T-helper 17 cell (primary cell): ENCODE results near the gene MCM6. TPM values are rescaled to one million over a fixed set of nuclear protein-coding genes. Genes with fewer than 3 reads are reported as not detected.
A peak's percentile ranks its signal among the peaks of the same experiment; 100 is the strongest.

Source experiments
- ATAC-seq: fragments of 150-1000 bp; cut with Tn5 transposase; 2 replicates; pipeline ENCODE4 v1.10.0; 2021; ENCODE audit warnings: mild to moderate bottlenecking, moderate library complexity
- DNase-seq, 3 donors: peaks; one replicate each; pipeline versions ENCODE4 v3.0.0 to v3.0.0-alpha.2; 2020 to 2021
- H3K9me3 ChIP-seq: one replicate; pipeline ENCODE4 v1.7.0; 2013; ENCODE audit warnings: low read length, mild to moderate bottlenecking; ENCODE audit not compliant: control insufficient read depth, poor library complexity, severe bottlenecking
- H3K27ac Mint-ChIP-seq: one replicate; pipeline ENCODE4 v1.8.0; 2022; ENCODE audit warnings: mild to moderate bottlenecking, moderate library complexity, mixed read lengths
- H3K27me3 Mint-ChIP-seq: one replicate; pipeline ENCODE4 v1.8.0; 2022; ENCODE audit warnings: mixed read lengths
- H3K36me3 Mint-ChIP-seq: one replicate; pipeline ENCODE4 v1.8.0; 2022; ENCODE audit warnings: low read depth, mixed read lengths
- H3K4me1 Mint-ChIP-seq: one replicate; pipeline ENCODE4 v1.8.0; 2022; ENCODE audit warnings: mild to moderate bottlenecking, mixed read lengths
- H3K4me3 Mint-ChIP-seq: one replicate; pipeline ENCODE4 v1.8.0; 2022; ENCODE audit warnings: mild to moderate bottlenecking, moderate library complexity, mixed read lengths
- total RNA-seq, 4 donors: library from RNA in 2 of 4; stranded (reverse) in 2 of 4; gene quantifications; one replicate each; pipeline ENCODE4 v1.2.3 and lab custom pipeline; 2022 to 2026

MCM6 gene
- 10 to 100 TPM; 19.5 to 30.9 TPM for total RNA-seq
- total RNA-seq (lab: John Stamatoyannopoulos, UW) = 32.9 to 102 reads per million in 2 donors

- no peaks in the 10 kb centered on the region for H3K36me3 Mint-ChIP-seq
- ATAC-seq = peak; percentile 92
- no peaks in the 10 kb centered on the region for H3K27me3 Mint-ChIP-seq
- H3K9me3 ChIP-seq = no peaks in the 10 kb centered on the region
- DNase-seq = peak; percentile 95 to 96 (median 95)
- H3K4me1 Mint-ChIP-seq = peaks cover 34% of the 10 kb centered on the region
- peak within 1 kb of the TSS; percentile 91 for H3K27ac Mint-ChIP-seq
- peak within 1 kb of the TSS; percentile 95 for H3K4me3 Mint-ChIP-seq
Measured at GRCh38 chr2:135876066-135876711, at the start of gene MCM6. Gene MCM6 (minus strand): TSS chr2:135876443. CDS start chr2:135876365, 78 bp downstream.

GRCh38 chr2:135925571-135925970 lies 49.3 kb upstream of the MCM6 start:
- H3K27ac Mint-ChIP-seq = peak overlapping the region; percentile 82
- no peak for ATAC-seq

DNA sequence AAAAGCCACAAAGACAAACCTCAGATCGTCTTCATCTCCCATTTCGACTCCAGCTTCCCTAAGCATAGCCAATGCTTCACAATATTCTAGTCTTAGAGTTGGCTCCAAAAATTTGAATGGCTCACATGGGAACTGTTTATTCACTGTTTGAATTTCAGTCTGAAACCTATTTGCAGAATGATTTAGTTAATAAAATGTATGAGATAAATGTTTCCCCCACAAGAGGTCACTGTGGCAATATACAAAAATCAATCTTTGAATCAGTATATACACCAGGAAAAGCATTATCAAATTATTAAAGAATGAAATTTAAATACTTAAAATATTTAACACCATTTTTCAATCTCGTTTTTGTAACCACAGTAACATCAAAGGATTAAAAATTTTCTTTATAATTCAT lies 40.0 kb upstream of the MCM6 start:
- Mint-ChIP-seq H3K4me3 (no peak overlapping the region), H3K27me3 (no peaks in the 10 kb centered on the region), H3K27ac (peak overlapping the region; percentile 82), H3K36me3 (no peaks in the 10 kb centered on the region), H3K4me1 (peaks cover 6% of the 10 kb centered on the region)
- DNase-seq (no peak), ATAC-seq (peak; percentile 62)
- H3K9me3 ChIP-seq = no peaks in the 10 kb centered on the region

More at GRCh38 chr2:135925571-135925970, 49.3 kb upstream of the MCM6 start:
- no peaks in the 10 kb centered on the region for H3K9me3 ChIP-seq
- Mint-ChIP-seq H3K36me3 (no peaks in the 10 kb centered on the region), H3K4me3 (no peak overlapping the region), H3K27me3 (no peaks in the 10 kb centered on the region), H3K4me1 (peaks cover 7% of the 10 kb centered on the region)
- DNase-seq = no peak

- H3K4me1 Mint-ChIP-seq = peaks cover 5% of the 10 kb centered on the region
- H3K4me3 Mint-ChIP-seq = no peak overlapping the region
- ATAC-seq (no peak), DNase-seq (no peak)
- no peaks in the 10 kb centered on the region for H3K9me3 ChIP-seq
- no peaks in the 10 kb centered on the region for H3K27me3 Mint-ChIP-seq
- no peak overlapping the region for H3K27ac Mint-ChIP-seq
- no peaks in the 10 kb centered on the region for H3K36me3 Mint-ChIP-seq
Measured at GRCh38 chr2:135914485-135914884, 38.2 kb upstream of the MCM6 start.

DNA sequence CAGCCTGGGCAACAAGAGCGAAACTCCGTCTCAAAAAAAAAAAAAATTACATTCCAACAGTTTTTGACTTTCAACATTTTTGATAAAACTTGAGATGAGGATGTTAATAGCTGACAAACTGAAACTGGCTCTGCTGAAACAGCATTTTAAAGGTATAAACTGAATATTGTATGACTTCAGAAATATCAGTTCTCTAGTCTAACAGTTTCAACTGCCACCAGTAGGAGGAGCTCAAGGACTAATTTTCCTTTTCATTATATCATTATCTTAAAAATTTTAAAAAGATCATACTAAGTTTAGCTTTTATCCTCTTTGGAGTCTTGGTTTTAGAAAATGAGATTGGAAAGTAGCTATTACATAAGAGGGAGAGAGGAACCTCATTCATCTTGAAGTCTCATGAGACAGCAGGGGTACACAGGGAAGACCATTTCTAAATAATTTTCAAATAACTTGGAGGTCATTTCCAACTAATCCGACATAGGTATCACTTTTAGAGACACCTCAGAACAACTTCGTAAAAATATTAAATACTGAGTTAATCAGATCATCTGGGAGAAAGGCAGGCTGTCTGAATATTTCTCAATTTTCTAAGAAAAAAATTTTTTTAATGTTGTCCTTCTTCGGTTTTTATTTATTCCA lies 37.6 kb upstream of the MCM6 start:
- Mint-ChIP-seq H3K27me3 (no peaks in the 10 kb centered on the region), H3K27ac (peak overlapping the region; percentile 85), H3K4me1 (peaks cover 5% of the 10 kb centered on the region), H3K4me3 (no peak overlapping the region), H3K36me3 (no peaks in the 10 kb centered on the region)
- DNase-seq (peak in 1 of 3 donors; percentile 34), ATAC-seq (peak; percentile 55)
- no peaks in the 10 kb centered on the region for H3K9me3 ChIP-seq

- H3K9me3 ChIP-seq = no peaks in the 10 kb centered on the region
- Mint-ChIP-seq H3K27ac (no peak overlapping the region), H3K36me3 (no peaks in the 10 kb centered on the region), H3K4me1 (no peaks in the 10 kb centered on the region), H3K4me3 (no peak overlapping the region), H3K27me3 (no peaks in the 10 kb centered on the region)
- ATAC-seq (no peak), DNase-seq (no peak)
Measured at GRCh38 chr2:135909976-135910375, 33.7 kb upstream of the MCM6 start.

GRCh38 chr2:135905679-135906078 lies 29.4 kb upstream of the MCM6 start:
- peak overlapping the region; percentile 32 for H3K27ac Mint-ChIP-seq
- H3K4me3 Mint-ChIP-seq = no peak overlapping the region
- H3K36me3 Mint-ChIP-seq = no peaks in the 10 kb centered on the region
- DNase-seq (no peak), ATAC-seq (no peak)
- no peaks in the 10 kb centered on the region for H3K9me3 ChIP-seq
- H3K27me3 Mint-ChIP-seq = no peaks in the 10 kb centered on the region
- no peaks in the 10 kb centered on the region for H3K4me1 Mint-ChIP-seq

- no peaks in the 10 kb centered on the region for H3K4me1 Mint-ChIP-seq
- no peaks in the 10 kb centered on the region for H3K27me3 Mint-ChIP-seq
- no peak overlapping the region for H3K27ac Mint-ChIP-seq
- ATAC-seq = no peak
- no peaks in the 10 kb centered on the region for H3K9me3 ChIP-seq
- no peak overlapping the region for H3K4me3 Mint-ChIP-seq
- H3K36me3 Mint-ChIP-seq = no peaks in the 10 kb centered on the region
- no peak for DNase-seq
Measured at GRCh38 chr2:135904341-135904989, 28.2 kb upstream of the MCM6 start.

DNA sequence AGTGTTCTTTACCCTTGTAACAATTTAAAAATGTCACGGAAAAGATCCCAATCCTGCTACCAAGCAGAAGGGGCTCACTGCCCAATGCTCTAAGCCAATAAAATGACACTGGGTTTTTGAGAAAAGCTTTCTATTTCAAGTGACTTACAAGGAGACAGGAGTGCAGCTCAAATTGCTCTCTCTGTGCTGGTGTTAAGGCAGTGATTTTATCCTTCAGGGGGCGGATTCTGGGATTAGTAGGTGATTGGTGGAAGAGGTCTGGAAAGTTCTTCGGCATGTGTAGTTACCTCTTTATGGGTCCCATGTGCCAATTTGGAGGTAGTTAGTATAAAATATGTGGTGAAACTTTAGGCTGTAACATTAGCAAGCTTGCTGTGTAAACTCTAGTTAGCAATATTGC lies 27.4 kb upstream of the MCM6 start:
- ATAC-seq (no peak), DNase-seq (no peak)
- Mint-ChIP-seq H3K4me1 (no peaks in the 10 kb centered on the region), H3K27me3 (no peaks in the 10 kb centered on the region), H3K4me3 (no peak overlapping the region), H3K36me3 (no peaks in the 10 kb centered on the region), H3K27ac (no peak overlapping the region)
- no peaks in the 10 kb centered on the region for H3K9me3 ChIP-seq

DNA sequence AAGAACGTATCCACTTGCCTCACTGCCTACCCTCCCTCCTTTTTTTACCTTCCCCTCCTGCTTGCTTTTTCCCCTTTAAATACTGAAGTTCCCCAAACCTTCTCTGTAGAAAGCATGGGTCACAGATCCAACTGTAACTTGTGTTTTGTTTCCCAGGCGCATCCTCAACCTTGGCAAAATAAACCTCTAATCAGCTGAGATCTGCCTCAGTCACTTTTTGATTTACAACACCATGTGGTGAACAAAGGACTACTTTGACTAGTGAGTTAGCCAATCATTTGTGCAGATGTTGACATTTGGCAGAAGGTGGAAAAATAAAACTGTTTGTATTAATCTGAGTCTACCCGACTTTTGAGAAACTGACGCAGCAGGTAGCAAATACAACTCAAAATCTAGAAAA lies 23.3 kb upstream of the MCM6 start:
- ATAC-seq = no peak
- H3K27ac Mint-ChIP-seq = no peak overlapping the region
- H3K4me3 Mint-ChIP-seq = no peak overlapping the region

DNA sequence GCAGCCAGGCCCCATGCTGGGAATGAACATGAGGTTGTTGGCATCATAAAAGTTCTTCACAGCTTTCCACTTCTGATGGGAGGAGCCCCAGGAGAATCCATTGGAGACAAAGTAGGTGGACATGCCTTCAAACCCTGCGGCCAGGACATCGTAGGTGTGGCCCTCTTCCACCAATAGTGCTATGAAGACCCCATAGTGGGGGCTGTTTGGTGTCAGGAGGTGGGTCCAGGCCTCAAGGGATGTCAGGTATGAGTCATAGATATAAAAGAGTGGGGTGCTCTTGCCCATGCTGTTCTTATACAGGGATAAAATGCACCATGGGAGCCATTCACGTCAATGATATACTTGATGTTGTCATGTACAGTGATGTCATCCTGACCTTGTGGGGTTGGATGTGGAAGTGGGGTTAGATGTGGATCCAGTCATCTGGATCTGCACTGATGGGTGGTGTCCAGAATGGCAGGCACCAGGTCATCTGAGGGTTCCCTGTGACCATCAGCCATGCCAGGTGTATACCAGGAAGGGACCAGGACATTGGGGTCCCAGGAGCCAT lies 22.1 kb upstream of the MCM6 start:
- Mint-ChIP-seq H3K36me3 (no peaks in the 10 kb centered on the region), H3K4me3 (no peak overlapping the region), H3K27me3 (no peaks in the 10 kb centered on the region), H3K27ac (no peak overlapping the region), H3K4me1 (no peaks in the 10 kb centered on the region)
- DNase-seq = no peak
- no peaks in the 10 kb centered on the region for H3K9me3 ChIP-seq
- no peak for ATAC-seq

More for the DNA sequence above, 23.3 kb upstream of the MCM6 start:
- Mint-ChIP-seq H3K27me3 (no peaks in the 10 kb centered on the region), H3K4me1 (no peaks in the 10 kb centered on the region), H3K36me3 (no peaks in the 10 kb centered on the region)
- no peak for DNase-seq
- H3K9me3 ChIP-seq = no peaks in the 10 kb centered on the region

DNA sequence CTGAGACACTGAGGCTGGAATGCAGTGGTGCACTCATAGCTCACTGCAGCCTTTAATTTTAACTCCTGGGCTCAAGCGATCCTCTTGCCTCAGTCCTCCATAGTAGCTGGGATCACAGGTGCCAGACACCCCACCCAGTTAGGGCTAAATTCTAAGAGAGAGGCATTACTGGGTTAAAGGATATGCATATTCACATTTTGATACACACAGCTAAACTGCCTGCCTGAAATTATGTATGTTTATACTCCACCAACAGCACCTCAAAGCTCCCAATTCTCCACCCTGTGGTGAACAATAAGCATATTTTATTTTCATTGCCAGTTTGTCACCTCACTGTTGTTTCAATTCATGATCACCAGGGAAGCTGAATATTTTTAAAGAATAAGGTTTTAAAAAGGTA lies 18.7 kb upstream of the MCM6 start:
- no peak for DNase-seq
- H3K4me3 Mint-ChIP-seq = no peak overlapping the region
- H3K9me3 ChIP-seq = no peaks in the 10 kb centered on the region
- H3K27me3 Mint-ChIP-seq = no peaks in the 10 kb centered on the region
- ATAC-seq = no peak
- H3K4me1 Mint-ChIP-seq = no peaks in the 10 kb centered on the region
- no peak overlapping the region for H3K27ac Mint-ChIP-seq
- no peaks in the 10 kb centered on the region for H3K36me3 Mint-ChIP-seq

GRCh38 chr2:135893374-135893794 lies 17.1 kb upstream of the MCM6 start:
- no peak for DNase-seq
- H3K4me1 Mint-ChIP-seq = no peaks in the 10 kb centered on the region
- no peaks in the 10 kb centered on the region for H3K9me3 ChIP-seq
- H3K27ac Mint-ChIP-seq = no peak overlapping the region
- ATAC-seq = no peak
- no peaks in the 10 kb centered on the region for H3K36me3 Mint-ChIP-seq
- no peak overlapping the region for H3K4me3 Mint-ChIP-seq
- no peaks in the 10 kb centered on the region for H3K27me3 Mint-ChIP-seq
